Measurements from ENCODE around the gene RBM26.
"Not testable (repeated sequence)": the region's sequence is repeated elsewhere in the genome, so short reads cannot be mapped to it uniquely, and the experiment has no call there.

The RBM26 gene

GRCh38 chr13:79382545-79383275 lies 23.3 kb downstream of the RBM26 start:
- DNase-seq: no peak

DNA sequence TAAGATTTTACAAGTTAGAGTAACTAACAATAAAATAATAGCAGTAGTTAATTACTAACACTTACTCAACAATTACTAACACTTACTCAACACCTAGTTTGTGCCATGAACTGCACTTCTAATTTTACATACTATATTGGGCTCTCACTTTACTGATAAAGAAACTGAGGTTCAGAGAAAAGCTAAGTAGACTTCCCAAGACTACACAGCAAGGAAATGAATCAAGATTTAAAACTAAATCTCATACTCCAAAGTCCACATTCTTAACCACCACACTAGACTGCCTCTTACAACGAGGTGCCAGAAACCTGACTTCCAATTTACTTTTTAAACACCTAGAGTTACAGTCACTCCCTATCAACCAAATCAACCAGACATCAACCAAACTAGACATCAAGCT lies 25.1 kb downstream of the RBM26 start:
- no peak for DNase-seq

- no peak for DNase-seq
Observed at GRCh38 chr13:79379274-79379673, 26.8 kb downstream of the RBM26 start.

DNA sequence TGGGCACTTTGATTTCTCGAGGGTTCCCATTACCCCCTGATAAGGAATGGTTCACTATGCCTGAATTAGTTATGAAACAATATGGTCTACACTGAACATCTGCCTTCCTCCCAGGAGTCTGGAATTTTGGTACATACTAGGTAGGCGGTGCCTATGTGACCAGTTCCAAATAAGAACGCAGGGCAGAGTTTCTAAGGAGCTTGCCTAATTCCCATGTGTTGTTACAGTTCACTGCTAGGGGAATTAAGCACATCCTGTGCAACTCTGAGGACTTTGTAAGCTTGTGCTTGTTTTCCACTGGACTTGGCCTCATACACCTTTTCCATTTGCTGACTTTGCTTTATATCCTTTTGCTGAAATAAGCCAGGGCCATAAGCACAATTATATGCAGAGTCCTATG lies 29.2 kb downstream of the RBM26 start:
- DNase-seq: no peak

GRCh38 chr13:79374578-79374977 lies 31.5 kb downstream of the RBM26 start:
- DNase-seq: no peak

DNA sequence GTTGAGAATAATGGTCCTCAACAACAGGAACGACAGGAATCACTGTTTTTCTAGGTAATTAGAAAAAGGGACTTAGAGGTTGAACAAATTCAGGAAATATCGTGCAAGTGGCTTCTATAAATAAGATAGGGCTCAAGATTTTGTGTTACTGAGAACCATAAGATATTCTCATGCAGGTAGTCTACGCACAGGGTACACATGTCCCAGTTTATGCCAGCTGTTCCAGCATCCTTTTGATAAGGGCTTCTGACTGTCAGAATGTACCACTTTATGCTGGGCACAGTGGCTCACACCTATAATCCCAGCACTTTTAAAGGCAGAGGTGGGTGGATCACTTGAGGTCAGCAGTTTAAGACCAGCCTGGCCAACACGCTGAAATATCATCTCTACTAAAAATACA lies 32.1 kb downstream of the RBM26 start:
- no peak for DNase-seq

DNA sequence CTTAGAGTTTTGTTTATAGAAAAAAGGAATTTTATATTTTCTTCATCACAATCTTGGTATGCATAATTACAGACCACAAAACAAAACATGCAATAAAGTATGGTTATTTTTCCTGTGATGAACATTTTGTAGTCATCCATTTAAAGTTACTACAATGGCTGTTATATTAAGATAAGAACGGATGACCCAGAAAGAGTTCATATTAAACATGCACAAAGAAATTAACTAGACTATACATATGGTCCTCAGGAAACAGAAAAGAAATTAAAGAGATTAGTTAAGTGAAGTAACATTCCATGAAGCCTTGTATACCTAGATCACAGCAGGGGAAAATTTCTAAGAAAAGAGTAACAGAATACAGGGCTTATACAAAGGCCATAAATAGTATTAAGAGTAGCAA lies 36.8 kb downstream of the RBM26 start:
- no peak for DNase-seq

DNA sequence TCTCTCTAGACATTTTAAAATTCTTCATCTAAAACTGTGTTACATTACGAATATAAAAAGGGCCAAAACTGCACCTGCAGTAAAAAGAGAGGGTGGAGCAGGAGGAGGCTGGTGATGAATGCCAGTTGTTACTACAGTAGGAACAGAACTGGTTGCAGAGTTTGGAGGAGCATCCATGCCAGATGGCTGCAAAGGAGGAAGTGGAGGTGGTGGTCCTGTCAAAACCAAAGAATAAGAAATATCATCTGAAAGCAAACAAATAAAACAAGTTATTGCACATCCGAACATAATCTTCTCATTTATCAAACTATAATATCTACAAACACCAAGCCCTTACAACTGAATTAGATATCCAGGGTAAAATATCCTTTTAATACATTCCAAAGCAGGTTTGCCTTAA lies 40.1 kb downstream of the RBM26 start:
- no peak for DNase-seq

DNA sequence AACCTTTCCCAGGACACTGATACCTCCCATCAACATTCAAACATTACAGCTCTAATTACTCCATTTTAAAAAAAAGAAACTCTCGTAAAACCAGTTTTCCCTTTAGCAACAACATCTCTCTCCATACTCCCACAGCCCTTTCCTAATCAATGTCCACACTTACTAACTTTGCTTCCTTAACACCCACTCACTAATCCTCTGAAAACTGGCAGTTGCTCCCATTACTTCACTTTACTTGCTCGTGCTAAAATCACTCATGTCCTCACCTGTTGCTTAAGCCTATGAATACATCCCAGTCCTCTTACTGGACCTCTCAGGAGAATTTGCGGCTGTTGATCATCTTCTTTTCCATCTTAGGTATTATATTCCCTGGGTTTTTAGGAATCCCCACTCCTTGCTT lies 44.8 kb downstream of the RBM26 start:
- DNase-seq: no peak

DNA sequence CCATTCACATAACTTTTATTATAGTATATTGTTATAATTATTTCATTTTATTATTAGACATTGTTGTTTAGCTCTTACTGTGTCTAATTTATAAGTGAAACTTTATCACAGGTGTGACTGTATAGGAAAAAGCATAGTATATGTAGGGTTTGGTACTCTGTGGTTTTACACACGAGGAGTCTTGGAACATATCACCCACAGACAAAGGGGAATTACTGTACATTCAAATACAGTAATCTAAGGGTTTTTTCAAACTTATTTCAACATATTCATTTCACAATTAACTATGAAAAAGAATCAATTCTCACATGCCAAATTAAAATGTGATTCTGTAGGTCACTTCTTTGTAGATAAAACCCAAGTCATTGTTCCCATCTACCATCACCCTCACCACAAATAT lies 46.0 kb downstream of the RBM26 start:
- DNase-seq: no peak

DNA sequence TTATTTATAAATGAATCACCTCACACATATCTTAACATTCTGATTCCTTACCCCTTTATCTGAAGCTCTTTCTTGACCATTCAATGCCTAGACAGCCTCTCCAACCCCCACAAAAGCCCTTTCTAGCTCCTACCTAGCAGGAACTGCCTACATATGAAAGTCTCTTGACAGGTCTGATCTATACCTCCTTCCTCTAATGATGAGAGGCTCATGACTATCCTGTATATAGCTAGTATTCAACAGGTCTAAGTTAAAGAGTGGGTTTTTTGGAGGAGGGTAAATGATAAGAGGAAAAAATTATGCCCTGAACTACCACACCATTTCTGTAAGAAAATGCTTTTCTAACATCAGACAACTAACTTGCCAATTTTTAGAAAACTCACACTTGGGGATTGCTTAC lies 47.0 kb downstream of the RBM26 start:
- DNase-seq: no peak

DNA sequence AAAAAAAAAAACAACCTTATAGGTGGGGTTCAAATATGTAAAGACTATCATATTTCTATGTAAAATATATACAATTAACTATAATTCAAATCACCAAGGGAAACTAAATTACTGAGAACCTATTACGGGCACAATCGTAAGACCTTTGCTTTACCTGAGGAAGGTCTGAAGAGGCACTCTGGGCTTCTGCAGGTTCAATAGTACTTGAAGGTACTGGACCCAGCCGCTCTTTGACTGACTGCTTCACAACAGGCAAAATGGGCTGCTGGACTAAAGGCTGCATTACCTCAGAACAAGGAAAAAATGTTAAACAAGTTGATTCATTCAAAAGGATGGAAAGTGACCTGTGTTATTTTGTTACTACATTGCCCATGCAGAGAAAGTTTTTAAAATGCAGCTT lies 51.8 kb downstream of the RBM26 start:
- no peak for DNase-seq

- no peak for DNase-seq
Observed at GRCh38 chr13:79353693-79354092, 52.4 kb downstream of the RBM26 start.

GRCh38 chr13:79352107-79352506 lies 53.9 kb downstream of the RBM26 start:
- DNase-seq: no peak

DNA sequence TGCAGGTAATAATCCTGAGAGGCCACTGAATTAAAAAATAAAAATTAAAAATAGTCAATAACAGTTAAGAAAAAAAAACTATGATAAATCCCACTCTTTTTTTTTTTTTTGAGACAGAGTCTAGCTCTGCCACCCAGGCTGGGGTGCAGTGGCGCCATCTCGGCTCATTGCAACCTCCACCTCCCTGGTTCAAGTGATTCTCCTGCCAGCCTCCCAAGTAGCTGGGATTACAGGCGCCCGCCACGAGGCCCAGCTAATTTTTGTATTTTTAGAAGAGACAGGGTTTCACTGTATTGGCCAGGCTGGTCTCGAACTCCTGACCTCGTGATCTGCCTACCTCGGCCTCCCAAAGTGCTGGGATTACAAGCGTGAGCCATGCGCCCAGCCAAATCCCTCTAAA lies 56.4 kb downstream of the RBM26 start:
- not testable (repeated sequence) for DNase-seq

GRCh38 chr13:79349011-79349410 lies 57.0 kb downstream of the RBM26 start:
- DNase-seq: no peak

DNA sequence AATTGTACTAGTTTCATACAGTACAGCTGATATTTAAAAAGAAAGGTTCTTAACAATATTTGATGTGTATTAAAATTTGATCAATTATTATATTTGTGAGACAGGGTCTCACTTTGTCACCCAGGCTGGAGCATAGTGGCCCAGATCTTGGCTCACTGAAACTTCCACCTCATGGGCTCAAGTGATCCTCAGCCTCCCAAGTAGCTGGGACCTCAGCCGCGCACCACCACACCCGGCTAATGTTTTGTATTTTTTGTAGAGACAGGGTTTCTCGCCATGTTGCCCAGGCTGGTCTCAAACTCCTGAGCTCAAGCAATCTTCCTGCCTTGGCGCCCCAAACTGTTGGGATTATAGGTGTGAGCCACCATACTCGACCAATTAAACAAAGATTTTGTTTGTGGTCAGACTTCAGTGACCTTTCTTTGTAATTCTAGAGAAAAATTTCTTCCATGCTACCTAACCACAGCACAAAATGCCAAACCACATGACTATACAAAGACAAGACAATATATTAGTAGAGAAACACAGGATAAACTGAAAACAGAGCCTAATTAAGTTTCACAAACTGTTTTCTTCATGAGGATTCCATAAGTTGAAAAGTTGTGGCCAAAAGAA lies 59.6 kb downstream of the RBM26 start:
- no peak for DNase-seq

GRCh38 chr13:79341202-79341601 lies 64.9 kb downstream of the RBM26 start:
- no peak for DNase-seq

- DNase-seq: no peak
Observed at GRCh38 chr13:79340490-79340889, 65.6 kb downstream of the RBM26 start.

GRCh38 chr13:79338343-79338742 lies 67.7 kb downstream of the RBM26 start:
- DNase-seq: no peak

DNA sequence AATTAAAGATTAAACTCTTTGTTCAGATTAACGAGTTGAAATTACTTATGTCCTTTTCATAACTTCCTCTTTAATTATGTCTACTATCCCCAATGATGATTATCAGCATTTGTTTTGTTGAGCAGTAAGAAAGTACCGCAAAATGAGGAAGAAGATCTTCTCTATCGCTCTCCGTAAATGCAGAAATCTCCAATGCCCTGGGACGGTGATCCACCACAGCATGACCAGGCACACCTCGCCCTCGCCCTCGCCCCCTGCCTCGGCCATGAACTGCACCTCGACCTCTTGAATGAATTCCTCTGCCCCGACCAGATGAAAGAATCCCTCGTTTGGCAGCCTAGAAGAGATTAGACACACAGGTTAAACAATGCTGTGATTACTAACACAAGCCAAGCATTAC lies 69.1 kb downstream of the RBM26 start:
- no peak for DNase-seq

GRCh38 chr13:79328510-79328909 lies 77.5 kb downstream of the RBM26 start:
- DNase-seq: no peak

DNA sequence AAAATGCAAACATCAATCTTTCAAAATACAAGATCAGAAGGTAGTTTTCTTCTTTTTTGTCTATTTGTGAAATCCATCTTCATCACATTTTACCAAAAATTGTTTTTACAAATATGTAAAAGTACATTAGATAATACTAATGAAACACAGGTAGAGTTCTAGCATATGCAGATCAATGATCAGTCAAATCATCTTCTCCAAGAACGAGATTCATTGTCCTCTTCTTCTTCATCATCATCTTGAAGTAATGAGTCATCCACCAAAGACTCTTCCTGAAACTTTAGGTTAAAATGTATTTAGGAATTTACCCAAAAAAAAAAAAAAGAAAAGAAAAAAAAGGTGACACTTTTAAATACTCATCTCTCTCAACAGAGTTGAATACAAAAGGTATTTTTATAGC lies 85.6 kb downstream of the RBM26 start:
- DNase-seq: no peak

GRCh38 chr13:79318664-79319063 lies 87.4 kb downstream of the RBM26 start:
- no peak for DNase-seq

GRCh38 chr13:79317856-79318255 lies 88.2 kb downstream of the RBM26 start:
- DNase-seq: no peak
